Gastrocnemius medialis (tissue), 4 donors: Measurements from ENCODE around the gene BCL7A.

ENCODE experiments used
- POLR2A ChIP-seq, 2 donors: fragments of 450-650 bp; IDR thresholded peaks; one replicate each; pipeline ENCODE4 v1.6.1; 2017; ENCODE audit warnings: antibody characterized with exemption in 2 of 2, mild to moderate bottlenecking in 2 of 2, moderate library complexity in 2 of 2
- TF ChIP-seq, protein P1 (sequence below), 5 experiments: fragments of 450-650 bp in 3 of 5; fragments of 200-600 bp in 2 of 5; sonication (generic) in 2 of 5; IDR thresholded peaks in 4 of 5; conservative IDR thresholded peaks in 1 of 5; 1 replicate in 4 of 5; 2 replicates in 1 of 5; pipeline ENCODE4 v1.5.1; 2016 to 2019; ENCODE audit warnings: antibody characterized with exemption in 5 of 5, mild to moderate bottlenecking in 3 of 5, moderate library complexity in 3 of 5

- TF ChIP-seq, protein P1, sequence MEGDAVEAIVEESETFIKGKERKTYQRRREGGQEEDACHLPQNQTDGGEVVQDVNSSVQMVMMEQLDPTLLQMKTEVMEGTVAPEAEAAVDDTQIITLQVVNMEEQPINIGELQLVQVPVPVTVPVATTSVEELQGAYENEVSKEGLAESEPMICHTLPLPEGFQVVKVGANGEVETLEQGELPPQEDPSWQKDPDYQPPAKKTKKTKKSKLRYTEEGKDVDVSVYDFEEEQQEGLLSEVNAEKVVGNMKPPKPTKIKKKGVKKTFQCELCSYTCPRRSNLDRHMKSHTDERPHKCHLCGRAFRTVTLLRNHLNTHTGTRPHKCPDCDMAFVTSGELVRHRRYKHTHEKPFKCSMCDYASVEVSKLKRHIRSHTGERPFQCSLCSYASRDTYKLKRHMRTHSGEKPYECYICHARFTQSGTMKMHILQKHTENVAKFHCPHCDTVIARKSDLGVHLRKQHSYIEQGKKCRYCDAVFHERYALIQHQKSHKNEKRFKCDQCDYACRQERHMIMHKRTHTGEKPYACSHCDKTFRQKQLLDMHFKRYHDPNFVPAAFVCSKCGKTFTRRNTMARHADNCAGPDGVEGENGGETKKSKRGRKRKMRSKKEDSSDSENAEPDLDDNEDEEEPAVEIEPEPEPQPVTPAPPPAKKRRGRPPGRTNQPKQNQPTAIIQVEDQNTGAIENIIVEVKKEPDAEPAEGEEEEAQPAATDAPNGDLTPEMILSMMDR (IDR thresholded peaks at IDR 0.05 in 4 of 5, conservative IDR thresholded peaks at IDR 0.05 in 1 of 5) = no peak
- TF ChIP-seq POLR2A (IDR thresholded peaks at IDR 0.05) = no peak
Observed at GRCh38 chr12:122032580-122032979, 10.9 kb downstream of the BCL7A start.
